Purkinje cell (primary cell): ENCODE results near the gene TMEM179B. TPM values are rescaled to one million over a fixed set of nuclear protein-coding genes. Genes with fewer than 3 reads are reported as not detected.

Experiments used
- polyA plus RNA-seq: library from polyadenylated mRNA; unstranded; fragments of >200 nt; fragmentation: Nextera tagmentation; gene quantifications from 2 replicates; pipeline ENCODE4 v1.2.1, GENCODE V29; 2014

Gene TMEM179B, protein sequence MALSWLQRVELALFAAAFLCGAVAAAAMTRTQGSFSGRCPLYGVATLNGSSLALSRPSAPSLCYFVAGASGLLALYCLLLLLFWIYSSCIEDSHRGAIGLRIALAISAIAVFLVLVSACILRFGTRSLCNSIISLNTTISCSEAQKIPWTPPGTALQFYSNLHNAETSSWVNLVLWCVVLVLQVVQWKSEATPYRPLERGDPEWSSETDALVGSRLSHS
- polyA plus RNA-seq, result 19.7 and 23.2 TPM in 2 replicates

DNA sequence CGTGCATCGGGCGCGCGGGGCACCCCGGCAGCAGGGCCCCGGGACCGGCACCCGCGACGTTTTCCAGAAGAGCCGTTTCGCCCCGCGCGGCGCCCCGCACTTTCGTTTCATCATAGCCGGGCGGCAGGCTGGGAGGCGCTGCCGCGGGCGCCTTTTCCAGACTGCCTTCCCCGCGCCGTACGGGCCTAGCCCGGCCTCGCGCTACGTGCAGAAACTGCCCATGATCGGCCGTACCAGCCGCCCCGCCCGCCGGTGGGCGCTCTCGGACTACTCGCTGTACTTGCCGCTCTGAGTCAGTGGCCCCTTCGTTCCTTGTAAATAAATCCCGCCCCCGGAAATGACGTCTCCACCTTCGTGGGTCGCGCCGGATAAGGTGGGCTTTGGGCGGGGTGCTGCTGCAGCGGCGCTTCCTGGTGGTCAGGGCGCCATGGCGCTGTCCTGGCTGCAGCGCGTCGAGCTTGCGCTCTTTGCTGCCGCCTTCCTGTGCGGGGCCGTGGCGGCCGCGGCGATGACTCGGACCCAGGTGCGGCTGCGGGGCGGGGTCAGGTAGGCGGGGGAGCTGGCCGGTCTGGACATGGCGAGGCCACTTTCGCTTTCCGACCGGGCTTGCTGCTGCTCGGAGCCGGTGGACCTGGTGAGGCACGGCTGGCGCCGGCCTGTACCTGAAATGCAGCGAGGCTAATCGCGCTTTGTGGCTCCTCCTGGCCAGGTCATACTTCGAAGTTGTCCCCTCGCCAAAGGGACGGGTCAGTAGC, at the start of gene TMEM179B:
TSS of gene TMEM179B (plus strand) at position 398 of the 755 bp plus-strand sequence. CDS start at position 428, 30 bp downstream.

DNA sequence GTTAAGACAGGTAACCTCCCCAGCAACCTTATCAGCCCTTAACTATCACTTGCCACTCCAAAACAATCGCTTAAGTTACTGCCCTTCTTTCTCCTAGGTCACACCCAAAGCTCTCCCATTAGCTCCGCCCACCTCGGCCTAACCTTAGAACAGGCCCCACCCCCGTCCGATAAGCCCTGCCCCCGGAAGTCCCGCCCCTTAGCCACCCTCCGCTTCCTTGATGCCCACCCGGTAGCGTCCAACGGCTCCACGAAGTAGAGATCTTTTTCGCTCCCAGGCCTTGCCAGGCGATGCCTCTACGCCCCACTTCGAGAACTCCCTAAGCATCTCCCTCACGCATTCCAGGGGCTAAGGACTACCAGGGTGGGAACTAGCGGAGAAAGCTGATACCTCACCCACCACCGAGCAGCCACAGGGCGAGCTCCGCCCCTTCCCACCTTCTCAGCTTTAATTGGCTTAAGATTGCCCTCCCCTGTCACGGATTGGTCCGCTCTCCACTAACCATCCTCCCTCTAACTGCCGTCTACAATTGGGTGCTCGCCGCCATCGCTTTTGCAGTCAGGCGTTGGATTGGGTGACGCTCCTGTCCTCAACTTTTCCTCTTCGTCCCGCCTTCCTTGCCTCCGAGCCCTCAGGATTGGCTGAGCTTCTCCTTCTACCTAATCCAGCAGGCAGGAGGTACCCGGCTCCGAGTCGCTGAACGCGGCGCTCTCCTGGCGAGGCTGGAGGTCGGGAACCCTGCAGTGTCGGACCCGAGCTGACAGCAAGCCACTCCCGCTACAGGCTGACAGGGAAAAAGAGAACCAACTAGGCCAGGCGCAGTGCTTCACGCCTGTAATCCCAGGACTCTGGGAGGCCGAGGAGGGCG, 33.2 kb upstream of the TMEM179B start, which contains the start of gene ZBTB3:
TSS of gene ZBTB3 (minus strand) at position 425 of the 868 bp plus-strand sequence. CDS start 496 bp downstream, outside the sequence.

DNA sequence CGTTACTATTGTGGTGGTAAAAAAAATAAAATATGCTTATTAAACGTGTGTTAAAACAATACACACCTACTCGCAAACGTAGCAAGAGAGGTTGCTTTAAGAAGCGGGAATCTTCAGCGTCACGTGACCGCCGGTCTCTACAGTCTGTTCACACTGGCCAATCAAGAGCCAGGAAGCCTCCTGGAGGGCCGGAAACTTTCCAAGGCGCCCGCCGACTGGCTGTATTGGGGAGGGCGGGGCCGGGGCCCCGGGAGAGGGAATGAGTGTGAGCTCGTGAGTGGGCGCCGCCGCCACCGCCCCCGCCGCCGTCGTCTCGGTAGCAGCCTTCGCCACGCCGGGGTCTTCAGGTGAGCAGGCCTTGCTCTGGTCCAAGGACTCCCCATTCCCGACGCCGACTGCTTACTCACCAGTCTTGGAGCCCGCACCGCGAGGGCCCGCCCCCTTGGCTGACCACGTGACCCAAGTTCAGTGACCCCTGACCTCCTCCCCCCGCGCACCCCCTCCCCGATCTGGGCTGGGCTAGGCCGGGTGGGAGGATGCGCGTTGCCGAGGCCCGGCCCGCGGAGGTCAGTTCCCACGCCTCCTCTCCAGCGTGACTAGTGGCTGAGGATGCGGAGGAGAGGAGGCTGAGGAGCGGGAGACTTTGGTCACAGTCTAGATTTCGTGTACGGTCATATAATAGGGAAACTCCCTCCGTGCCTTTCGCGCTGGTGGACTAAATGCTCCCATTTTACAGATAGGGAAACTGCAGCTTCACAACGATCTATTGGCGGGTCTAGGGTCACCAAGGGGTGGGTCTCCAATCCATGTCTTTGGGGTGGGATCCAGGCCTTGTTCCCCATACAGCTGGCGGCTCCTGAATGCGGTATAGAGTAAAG, 15.8 kb upstream of the TMEM179B start, which contains the start of gene TAF6L:
TSS of gene TAF6L (plus strand) at position 253 of the 878 bp plus-strand sequence. CDS start 4,388 bp downstream, outside the sequence.

DNA sequence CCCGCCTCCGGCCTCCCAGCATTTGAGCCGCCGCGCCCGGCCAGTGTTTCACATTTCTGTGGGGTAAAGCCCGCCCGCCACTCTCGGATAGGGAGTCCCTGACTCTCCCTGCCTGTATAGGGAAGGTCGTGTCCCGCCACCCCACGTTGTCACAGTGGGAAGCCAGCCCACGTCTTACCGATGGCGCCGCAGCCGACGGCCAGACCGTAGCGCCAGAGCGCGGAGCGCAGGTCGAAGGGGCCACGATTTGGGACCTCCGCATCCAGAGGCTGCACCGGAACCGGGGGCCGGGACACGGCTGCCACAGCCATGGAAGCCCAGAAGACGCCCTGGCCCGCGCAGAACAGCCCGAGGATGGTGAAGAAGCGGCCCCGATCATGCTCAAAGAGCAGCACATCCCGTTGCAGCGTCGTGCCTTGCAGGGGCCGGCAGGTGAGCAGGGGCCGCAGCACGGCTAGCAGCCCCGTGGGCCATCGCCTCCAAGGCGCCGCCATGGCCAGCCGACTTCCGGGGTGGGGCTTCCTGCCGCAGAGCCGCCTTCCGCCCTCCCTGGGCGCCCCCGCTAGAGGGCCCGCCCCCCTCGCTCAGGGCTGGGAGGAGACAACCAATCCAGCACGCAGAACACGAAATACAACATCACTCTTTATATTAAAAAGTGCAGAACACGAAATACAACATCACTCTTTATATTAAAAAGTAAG, 4.4 kb downstream of the TMEM179B start, which contains the start of gene TMEM223:
TSS of gene TMEM223 (minus strand) at position 506 of the 701 bp plus-strand sequence. CDS start at position 494, 12 bp downstream.

GRCh38 chr11:62805076-62805892, 18.1 kb downstream of the TMEM179B start, which contains the start of gene NXF1:
Gene NXF1 (minus strand): TSS chr11:62805440. CDS start chr11:62805356, 84 bp downstream.

GRCh38 chr11:62831520-62832335, 44.5 kb downstream of the TMEM179B start, which contains the start of gene STX5:
Gene STX5 (minus strand): TSS chr11:62832051. CDS start chr11:62831243, 808 bp downstream.

DNA sequence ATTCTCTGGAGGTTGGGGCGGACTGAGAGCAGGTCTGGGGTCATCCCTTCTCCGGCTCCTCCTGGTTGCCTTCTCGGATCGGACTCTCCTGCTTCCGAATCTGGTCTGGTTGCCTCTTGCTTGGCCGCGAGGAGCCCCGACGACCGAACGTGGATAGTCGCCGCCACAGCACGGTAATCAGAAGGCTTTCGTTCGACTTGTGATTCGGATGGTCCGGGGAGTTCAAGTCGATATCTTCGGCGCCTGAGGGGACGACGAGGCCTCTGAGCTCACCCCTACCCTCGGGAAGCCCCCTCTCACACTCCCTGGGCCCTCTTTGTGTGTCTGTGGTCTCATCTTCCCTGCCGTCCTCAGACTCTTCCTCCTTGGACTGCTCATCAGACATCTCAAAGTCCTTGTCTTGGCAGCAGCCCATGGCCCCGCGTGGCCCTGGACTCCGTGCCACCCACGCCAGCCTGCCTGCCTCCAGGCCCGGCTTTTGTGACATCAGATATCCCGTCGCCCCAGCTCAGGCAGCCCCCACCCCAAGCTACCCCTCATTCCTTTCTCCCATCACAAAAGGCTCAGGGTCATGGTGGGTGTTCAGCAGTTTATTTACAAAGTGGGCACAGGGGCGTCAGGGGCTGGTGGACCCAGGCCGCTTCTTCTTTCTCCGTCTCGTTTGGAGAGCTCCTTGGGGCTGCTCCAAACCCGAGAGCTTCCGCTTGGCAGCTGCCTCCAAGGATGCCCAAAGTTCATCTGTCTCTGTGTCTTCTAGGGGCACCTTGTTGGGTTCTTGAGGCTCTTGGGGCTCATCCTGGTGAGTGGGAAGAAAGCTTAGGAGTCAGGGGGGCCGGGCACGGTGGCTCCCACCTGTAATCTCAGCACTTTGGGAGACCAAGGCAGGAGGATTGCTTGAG, 45.4 kb downstream of the TMEM179B start, which contains the start of gene TEX54:
TSS of gene TEX54 (minus strand) at position 506 of the 899 bp plus-strand sequence.

GRCh38 chr11:62839050-62839945, 52.1 kb downstream of the TMEM179B start, which contains the start of gene WDR74:
Gene WDR74 (minus strand): TSS chr11:62839590. CDS start chr11:62839570, 20 bp downstream.

Other genes starting within 250 kb of the TMEM179B start
- gene AHNAK, start 240.6 kb upstream of the TMEM179B start, polyA plus RNA-seq, result 0.73 and 2.8 TPM in 2 replicates
- 108 and 114 TPM in 2 replicates for gene EEF1G, start 213.5 kb upstream of the TMEM179B start, polyA plus RNA-seq
- gene TUT1, start 195.9 kb upstream of the TMEM179B start, polyA plus RNA-seq, result 0.19 and 2.8 TPM in 2 replicates
- 0.60 and 0.63 TPM in 2 replicates for gene MTA2, start 185.5 kb upstream of the TMEM179B start, polyA plus RNA-seq
- gene EML3, start 174.6 kb upstream of the TMEM179B start, polyA plus RNA-seq, result not detected in 2 replicates
- gene ROM1, start 174.1 kb upstream of the TMEM179B start, polyA plus RNA-seq, result 0.29 TPM in 1 of 2 replicates, not detected in the other
- gene B3GAT3, start 165.4 kb upstream of the TMEM179B start, polyA plus RNA-seq, result 6.0 and 19.2 TPM in 2 replicates
- 3.9 and 6.3 TPM in 2 replicates for gene GANAB, start 140.8 kb upstream of the TMEM179B start, polyA plus RNA-seq
- gene INTS5, start 134.1 kb upstream of the TMEM179B start, polyA plus RNA-seq, result 1.1 and 1.3 TPM in 2 replicates
- 82.2 and 95.4 TPM in 2 replicates for gene C11orf98, start 122.2 kb upstream of the TMEM179B start, polyA plus RNA-seq
- 5.4 and 7.2 TPM in 2 replicates for gene CSKMT, start 122.1 kb upstream of the TMEM179B start, polyA plus RNA-seq
- gene UQCC3, start 115.7 kb upstream of the TMEM179B start, polyA plus RNA-seq, result 3.4 and 3.8 TPM in 2 replicates
- 2.2 TPM in 1 of 2 replicates, not detected in the other for gene LBHD1, start 115.1 kb upstream of the TMEM179B start, polyA plus RNA-seq
- gene UBXN1, start 108.3 kb upstream of the TMEM179B start, polyA plus RNA-seq, result 29.6 and 45.3 TPM in 2 replicates
- gene LRRN4CL, start 97.9 kb upstream of the TMEM179B start, polyA plus RNA-seq, result not detected in 2 replicates
- 511 and 550 TPM in 2 replicates for gene BSCL2, start 80.0 kb upstream of the TMEM179B start, polyA plus RNA-seq
- gene GNG3, start 79.7 kb upstream of the TMEM179B start, polyA plus RNA-seq, result 926 and 1,510 TPM in 2 replicates
- 6.1 and 11.6 TPM in 2 replicates for gene HNRNPUL2, start 59.9 kb upstream of the TMEM179B start, polyA plus RNA-seq
- gene TTC9C, start 58.9 kb upstream of the TMEM179B start, polyA plus RNA-seq, result 39.6 and 42.1 TPM in 2 replicates
- 3.5 and 3.6 TPM in 2 replicates for gene ZBTB3, start 33.2 kb upstream of the TMEM179B start, polyA plus RNA-seq
- 167 and 208 TPM in 2 replicates for gene POLR2G, start 25.8 kb upstream of the TMEM179B start, polyA plus RNA-seq
- 0.15 and 1.2 TPM in 2 replicates for gene TAF6L, start 16.0 kb upstream of the TMEM179B start, polyA plus RNA-seq
- 12.5 and 20.4 TPM in 2 replicates for gene TMEM223, start 4.6 kb downstream of the TMEM179B start, polyA plus RNA-seq
- gene NXF1, start 18.0 kb downstream of the TMEM179B start, polyA plus RNA-seq, result 25.0 and 31.8 TPM in 2 replicates
- gene STX5, start 44.6 kb downstream of the TMEM179B start, polyA plus RNA-seq, result 5.0 and 5.3 TPM in 2 replicates
- gene TEX54, start 45.4 kb downstream of the TMEM179B start, polyA plus RNA-seq, result not detected in 2 replicates
- gene WDR74, start 52.2 kb downstream of the TMEM179B start, polyA plus RNA-seq, result 11.6 and 16.4 TPM in 2 replicates
- 27.1 and 50.5 TPM in 2 replicates for gene SLC3A2, start 93.5 kb downstream of the TMEM179B start, polyA plus RNA-seq
- 5.9 TPM in 1 of 2 replicates, not detected in the other for gene CHRM1, start 134.0 kb downstream of the TMEM179B start, polyA plus RNA-seq
- gene SLC22A6, start 197.6 kb downstream of the TMEM179B start, polyA plus RNA-seq, result not detected in 2 replicates
- not detected in 2 replicates for gene SLC22A8, start 228.4 kb downstream of the TMEM179B start, polyA plus RNA-seq